Ishikawa (cell line): ENCODE measurements around the gene LDB3.

Experiments used
- CEBPB ChIP-seq: IDR thresholded peaks from 2 replicates; pipeline ENCODE4 v1.6.1; 2012
- CREB1 ChIP-seq: IDR thresholded peaks from 2 replicates; pipeline ENCODE4 v1.6.1; 2012; ENCODE audit warnings: low read depth
- EGR1 ChIP-seq: IDR thresholded peaks from 2 replicates; pipeline ENCODE4 v1.6.1; 2012
- EP300 ChIP-seq: IDR thresholded peaks from 2 replicates; pipeline ENCODE4 v1.6.1; 2012; ENCODE audit warnings: borderline replicate concordance
- FOXM1 ChIP-seq: IDR thresholded peaks from 2 replicates; pipeline ENCODE4 v1.6.1; 2012; ENCODE audit warnings: low read depth, borderline replicate concordance
- MAX ChIP-seq: IDR thresholded peaks from 2 replicates; pipeline ENCODE4 v1.6.1; 2012
- NFIC ChIP-seq: IDR thresholded peaks from 2 replicates; pipeline ENCODE4 v1.6.1; 2012
- RAD21 ChIP-seq: IDR thresholded peaks from 2 replicates; pipeline ENCODE4 v1.6.1; 2012; ENCODE audit warnings: low read depth
- REST ChIP-seq: IDR thresholded peaks from 2 replicates; pipeline ENCODE4 v1.6.1; 2012; ENCODE audit warnings: low read depth, mild to moderate bottlenecking
- TAF1 ChIP-seq: IDR thresholded peaks from 2 replicates; pipeline ENCODE4 v1.6.1; 2012; ENCODE audit warnings: low read depth, mild to moderate bottlenecking
- TCF12 ChIP-seq: IDR thresholded peaks from 2 replicates; pipeline ENCODE4 v1.6.1; 2012; ENCODE audit warnings: low read depth
- TEAD4 ChIP-seq: IDR thresholded peaks from 2 replicates; pipeline ENCODE4 v1.6.1; 2012
- USF1 ChIP-seq: IDR thresholded peaks from 2 replicates; pipeline ENCODE4 v1.6.1; 2012
- YY1 ChIP-seq: IDR thresholded peaks from 2 replicates; pipeline ENCODE4 v1.6.1; 2012; ENCODE audit warnings: low read depth
- ZBTB7A ChIP-seq: IDR thresholded peaks from 2 replicates; pipeline ENCODE4 v1.6.1; 2012; ENCODE audit warnings: low read depth

The LDB3 gene

GRCh38 chr10:86668297-86669165 lies at the start of gene LDB3:
TSS of gene LDB3 (plus strand) at chr10:86668511. CDS start at chr10:86668692, 181 bp downstream.
- TF ChIP-seq TAF1: no peak
- peak; percentile 99 for TF ChIP-seq ZBTB7A
- TF ChIP-seq REST: peak; percentile 46; the same call in 1 of the 2 replicates
- no peak for TF ChIP-seq YY1
- no peak for TF ChIP-seq RAD21
- peak; percentile 80 for TF ChIP-seq EP300
- TF ChIP-seq CEBPB: no peak
- no peak for TF ChIP-seq EGR1
- peak; percentile 75; the same call in 1 of the 2 replicates for TF ChIP-seq TCF12
- peak; percentile 38; the same call in 1 of the 2 replicates for TF ChIP-seq TEAD4
- no peak for TF ChIP-seq CREB1
- peak; percentile 30 for TF ChIP-seq MAX
- no peak for TF ChIP-seq FOXM1
- peak; percentile 32; the same call in 1 of the 2 replicates for TF ChIP-seq USF1
- peak; percentile 80 for TF ChIP-seq NFIC

- TF ChIP-seq REST: no peak
- TF ChIP-seq USF1: no peak
Measured at GRCh38 chr10:86628311-86628710, 40.0 kb upstream of the LDB3 start.

GRCh38 chr10:86630079-86630478 lies 38.2 kb upstream of the LDB3 start:
- TF ChIP-seq ZBTB7A (no peak), EP300 (no peak), TCF12 (no peak), YY1 (no peak), FOXM1 (no peak), TAF1 (no peak), REST (no peak), RAD21 (no peak), CREB1 (no peak), NFIC (no peak), USF1 (no peak), MAX (no peak), TEAD4 (no peak), CEBPB (no peak), EGR1 (no peak)
